Prostate gland (tissue), 2 donors: ENCODE measurements around the gene TJP3.

Experiments
- POLR2A ChIP-seq: fragments of 450-650 bp; IDR thresholded peaks from one replicate; pipeline ENCODE4 v1.6.1; 2016; ENCODE audit warnings: antibody characterized with exemption, mild to moderate bottlenecking
- POLR2AphosphoS5 ChIP-seq: sonication (generic); formaldehyde crosslinking; IDR thresholded peaks from one replicate; pipeline ENCODE4 v1.6.1; 2017; ENCODE audit warnings: antibody characterized with exemption
- TF ChIP-seq, protein P1 (sequence below), 4 experiments: fragments of 200-600 bp in 2 of 4; fragments of 450-650 bp in 2 of 4; sonication (generic) in 2 of 4; IDR thresholded peaks; 1 replicate in 3 of 4; 2 replicates in 1 of 4; pipeline ENCODE4 v1.5.1; 2016 to 2019; ENCODE audit warnings: antibody characterized with exemption in 4 of 4, mild to moderate bottlenecking in 2 of 4, moderate library complexity in 2 of 4

DNA sequence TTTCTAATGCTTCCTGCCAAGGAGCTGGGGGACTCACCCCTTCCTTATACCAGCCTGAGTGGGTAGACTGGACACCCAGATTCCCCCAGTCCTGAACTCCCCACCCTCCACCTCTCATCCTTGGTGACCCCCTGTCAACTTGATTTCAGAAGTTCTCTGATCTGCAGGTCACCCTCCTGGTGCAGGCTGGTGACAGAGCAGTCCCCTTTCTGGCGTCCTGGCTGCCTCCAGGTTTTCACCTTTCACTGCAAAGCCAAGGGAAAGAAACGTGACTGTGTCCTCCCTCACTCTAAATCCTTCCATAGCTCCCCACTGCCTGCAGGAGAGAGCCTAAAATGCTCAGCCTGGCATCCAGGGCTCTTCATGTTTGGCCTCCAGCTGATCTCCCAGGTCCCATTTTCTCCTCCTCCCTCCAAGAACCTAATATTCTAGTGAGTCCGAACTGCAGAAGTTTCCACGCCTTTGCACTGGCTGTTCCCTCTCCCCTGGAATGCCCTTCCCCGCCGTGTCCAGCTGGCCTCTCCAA lies 82.1 kb downstream of the TJP3 start:
- TF ChIP-seq, protein P1, sequence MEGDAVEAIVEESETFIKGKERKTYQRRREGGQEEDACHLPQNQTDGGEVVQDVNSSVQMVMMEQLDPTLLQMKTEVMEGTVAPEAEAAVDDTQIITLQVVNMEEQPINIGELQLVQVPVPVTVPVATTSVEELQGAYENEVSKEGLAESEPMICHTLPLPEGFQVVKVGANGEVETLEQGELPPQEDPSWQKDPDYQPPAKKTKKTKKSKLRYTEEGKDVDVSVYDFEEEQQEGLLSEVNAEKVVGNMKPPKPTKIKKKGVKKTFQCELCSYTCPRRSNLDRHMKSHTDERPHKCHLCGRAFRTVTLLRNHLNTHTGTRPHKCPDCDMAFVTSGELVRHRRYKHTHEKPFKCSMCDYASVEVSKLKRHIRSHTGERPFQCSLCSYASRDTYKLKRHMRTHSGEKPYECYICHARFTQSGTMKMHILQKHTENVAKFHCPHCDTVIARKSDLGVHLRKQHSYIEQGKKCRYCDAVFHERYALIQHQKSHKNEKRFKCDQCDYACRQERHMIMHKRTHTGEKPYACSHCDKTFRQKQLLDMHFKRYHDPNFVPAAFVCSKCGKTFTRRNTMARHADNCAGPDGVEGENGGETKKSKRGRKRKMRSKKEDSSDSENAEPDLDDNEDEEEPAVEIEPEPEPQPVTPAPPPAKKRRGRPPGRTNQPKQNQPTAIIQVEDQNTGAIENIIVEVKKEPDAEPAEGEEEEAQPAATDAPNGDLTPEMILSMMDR (IDR thresholded peaks at IDR 0.05) = no peak
- no peak for TF ChIP-seq POLR2A
- no peak for TF ChIP-seq POLR2AphosphoS5
